Activated B cell treated with CpG ODN at 0.5 μM for 24 hours (primary cell): ENCODE data around the gene ARFIP1. TPM values are rescaled to one million over a fixed set of nuclear protein-coding genes. Genes with fewer than 3 reads are reported as not detected.

ENCODE experiments used
- ATAC-seq: fragments of 200-7000 bp; cut with Tn5 transposase; one replicate; pipeline ENCODE4 v1.10.0; 2021; ENCODE audit warnings: low read depth, mild to moderate bottlenecking, moderate library complexity
- CTCF ChIA-PET: fragments of 350-600 bp; sonication (Branson Sonifier 250); formaldehyde crosslinking; loops from one replicate; lab custom pipeline; 2021; ENCODE audit warnings: antibody characterized with exemption; lab: Charles Lee
- POLR2A ChIA-PET: fragments of 350-600 bp; sonication (Branson Sonifier 250); formaldehyde crosslinking; loops from one replicate; lab custom pipeline; 2021; ENCODE audit warnings: antibody characterized with exemption; lab: Charles Lee
- DNase-seq: peaks from one replicate; pipeline ENCODE4 v3.0.0; 2022
- H3K27ac Mint-ChIP-seq: one replicate; pipeline ENCODE4 v1.8.0; 2020; ENCODE audit warnings: mixed read lengths
- H3K27me3 Mint-ChIP-seq: one replicate; pipeline ENCODE4 v1.8.0; 2021; ENCODE audit warnings: mixed read lengths
- H3K36me3 Mint-ChIP-seq: one replicate; pipeline ENCODE4 v1.8.0; 2021; ENCODE audit warnings: low read depth, mixed read lengths
- H3K4me1 Mint-ChIP-seq: one replicate; pipeline ENCODE4 v1.8.0; 2021; ENCODE audit warnings: mixed read lengths
- H3K4me3 Mint-ChIP-seq: one replicate; pipeline ENCODE4 v1.8.0; 2020; ENCODE audit warnings: mild to moderate bottlenecking, mixed read lengths
- H3K9me3 Mint-ChIP-seq: one replicate; pipeline ENCODE4 v1.8.0; 2020; ENCODE audit warnings: mixed read lengths
- intact Hi-C: fragments of 100-400 bp; cut with micrococcal nuclease; formaldehyde crosslinking; loops from one replicate; pipeline ENCODE4 v1.15.1; 2024
- total RNA-seq: library from RNA; stranded (reverse); gene quantifications from 2 replicates; pipeline ENCODE4 v1.2.3, GENCODE V29; 2022
- TF ChIP-seq, protein P1 (sequence below): fragments of 200-600 bp; IDR thresholded peaks from one replicate; pipeline ENCODE4 v1.8.0; 2022; ENCODE audit warnings: antibody characterized with exemption, mild to moderate bottlenecking

Gene ARFIP1
- total RNA-seq, 1 donor from 2014 or later: 19.5 TPM

DNA sequence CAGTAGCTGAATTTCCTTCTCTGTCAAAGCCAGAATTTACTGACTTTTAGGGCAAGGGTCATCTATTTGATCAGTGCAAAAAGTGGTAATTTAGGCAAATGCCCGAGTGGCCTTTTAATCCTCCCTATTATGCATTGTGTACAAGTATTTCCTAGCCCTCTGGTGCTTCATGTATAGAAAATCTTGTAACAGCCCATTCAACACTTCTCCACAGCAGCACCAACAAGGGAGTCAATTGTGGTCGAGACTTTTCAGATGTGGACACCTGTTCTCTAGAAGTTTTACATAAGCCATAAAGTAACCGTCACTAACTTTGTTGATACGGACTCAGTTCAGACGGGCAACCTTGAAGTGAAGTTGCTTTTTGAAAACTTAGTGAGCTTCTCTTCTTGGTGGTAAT, 105.4 kb downstream of the ARFIP1 start:
- intact Hi-C loops: no loop called here

DNA sequence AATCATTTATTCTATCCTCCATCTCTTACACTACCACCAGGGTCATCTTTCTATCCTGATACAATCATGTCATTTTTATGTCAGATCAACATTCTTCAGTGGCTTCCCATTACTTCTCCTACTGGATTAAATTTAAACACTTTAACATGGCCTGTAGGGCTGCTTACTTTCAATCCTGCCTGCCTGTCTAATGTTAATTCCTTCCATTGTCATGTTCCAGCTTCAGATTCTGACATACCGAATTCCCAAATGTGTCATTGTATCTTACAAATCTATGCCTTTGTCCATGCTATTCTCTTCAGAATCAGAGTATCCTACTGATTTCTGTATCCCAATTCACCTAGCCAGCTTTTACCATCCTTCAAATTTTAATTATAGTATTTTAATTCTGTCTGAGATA, 106.4 kb downstream of the ARFIP1 start:
- no peaks in the 10 kb centered on the region for H3K27me3 Mint-ChIP-seq
- ChIA-PET CTCF (no interaction called here), POLR2A (no interaction called here)
- no peaks in the 10 kb centered on the region for H3K9me3 Mint-ChIP-seq
- H3K4me3 Mint-ChIP-seq: no peak overlapping the region
- H3K36me3 Mint-ChIP-seq: peaks cover 51% of the 10 kb centered on the region
- intact Hi-C loops: no loop called here
- no peak for ATAC-seq
- no peak overlapping the region for H3K27ac Mint-ChIP-seq
- H3K4me1 Mint-ChIP-seq: no peaks in the 10 kb centered on the region
- TF ChIP-seq, protein P1, sequence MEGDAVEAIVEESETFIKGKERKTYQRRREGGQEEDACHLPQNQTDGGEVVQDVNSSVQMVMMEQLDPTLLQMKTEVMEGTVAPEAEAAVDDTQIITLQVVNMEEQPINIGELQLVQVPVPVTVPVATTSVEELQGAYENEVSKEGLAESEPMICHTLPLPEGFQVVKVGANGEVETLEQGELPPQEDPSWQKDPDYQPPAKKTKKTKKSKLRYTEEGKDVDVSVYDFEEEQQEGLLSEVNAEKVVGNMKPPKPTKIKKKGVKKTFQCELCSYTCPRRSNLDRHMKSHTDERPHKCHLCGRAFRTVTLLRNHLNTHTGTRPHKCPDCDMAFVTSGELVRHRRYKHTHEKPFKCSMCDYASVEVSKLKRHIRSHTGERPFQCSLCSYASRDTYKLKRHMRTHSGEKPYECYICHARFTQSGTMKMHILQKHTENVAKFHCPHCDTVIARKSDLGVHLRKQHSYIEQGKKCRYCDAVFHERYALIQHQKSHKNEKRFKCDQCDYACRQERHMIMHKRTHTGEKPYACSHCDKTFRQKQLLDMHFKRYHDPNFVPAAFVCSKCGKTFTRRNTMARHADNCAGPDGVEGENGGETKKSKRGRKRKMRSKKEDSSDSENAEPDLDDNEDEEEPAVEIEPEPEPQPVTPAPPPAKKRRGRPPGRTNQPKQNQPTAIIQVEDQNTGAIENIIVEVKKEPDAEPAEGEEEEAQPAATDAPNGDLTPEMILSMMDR: no peak
- DNase-seq: no peak

More for the DNA sequence above, 105.4 kb downstream of the ARFIP1 start:
- ChIA-PET POLR2A (no interaction called here), CTCF (no interaction called here)
- DNase-seq: no peak
- Mint-ChIP-seq H3K27me3 (no peaks in the 10 kb centered on the region), H3K36me3 (peaks cover 49% of the 10 kb centered on the region), H3K27ac (no peak overlapping the region), H3K4me3 (no peak overlapping the region), H3K4me1 (no peaks in the 10 kb centered on the region), H3K9me3 (no peaks in the 10 kb centered on the region)
- TF ChIP-seq, protein P1: no peak
- ATAC-seq: no peak

DNA sequence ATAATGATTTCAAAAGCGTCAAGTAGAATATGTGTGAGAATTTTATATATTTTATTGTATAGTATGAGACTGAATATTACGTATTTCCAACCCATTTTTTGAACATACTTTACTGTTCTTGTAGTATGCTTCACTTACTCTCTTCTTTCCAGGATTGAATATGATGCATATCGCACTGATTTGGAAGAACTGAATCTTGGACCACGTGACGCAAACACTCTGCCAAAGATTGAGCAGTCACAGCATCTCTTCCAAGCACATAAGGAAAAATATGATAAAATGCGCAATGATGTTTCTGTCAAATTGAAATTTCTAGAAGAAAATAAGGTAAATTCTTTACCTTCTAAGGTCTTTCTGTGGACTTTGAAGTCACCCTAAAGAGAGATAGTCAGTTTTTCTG, 108.2 kb downstream of the ARFIP1 start:
- Mint-ChIP-seq H3K4me3 (no peak overlapping the region), H3K27ac (no peak overlapping the region), H3K4me1 (no peaks in the 10 kb centered on the region), H3K9me3 (no peaks in the 10 kb centered on the region), H3K36me3 (peaks cover 58% of the 10 kb centered on the region), H3K27me3 (no peaks in the 10 kb centered on the region)
- ChIA-PET POLR2A (no interaction called here), CTCF (no interaction called here)
- TF ChIP-seq, protein P1: no peak
- DNase-seq: no peak
- intact Hi-C loops: no loop called here
- ATAC-seq: no peak

DNA sequence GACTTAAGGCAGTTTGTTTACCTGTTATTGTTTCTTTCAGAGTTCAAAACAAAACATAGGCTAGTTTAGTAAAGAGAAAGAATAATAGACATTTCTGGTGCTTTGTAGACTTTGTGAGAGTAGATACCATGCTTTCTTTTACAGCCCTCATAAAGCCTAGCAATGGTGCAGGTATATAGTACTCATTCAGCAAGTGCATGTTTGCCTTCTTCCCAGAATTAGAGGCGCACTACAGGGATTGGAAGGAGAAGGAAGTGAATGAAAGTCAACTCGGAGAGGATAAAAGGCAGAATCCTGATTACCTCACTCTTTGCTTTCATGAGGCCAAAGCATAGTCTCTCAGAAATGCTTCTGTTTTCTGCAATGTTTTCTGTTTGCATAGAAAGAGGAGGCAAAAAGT, 113.2 kb downstream of the ARFIP1 start:
- no peak overlapping the region for H3K4me3 Mint-ChIP-seq
- DNase-seq (no peak), ATAC-seq (no peak)
- intact Hi-C loops: no loop called here
- no peak overlapping the region for H3K27ac Mint-ChIP-seq
- H3K9me3 Mint-ChIP-seq: no peaks in the 10 kb centered on the region
- peaks cover 55% of the 10 kb centered on the region for H3K36me3 Mint-ChIP-seq
- no peaks in the 10 kb centered on the region for H3K4me1 Mint-ChIP-seq
- ChIA-PET POLR2A (no interaction called here), CTCF (no interaction called here)
- TF ChIP-seq, protein P1: no peak
- H3K27me3 Mint-ChIP-seq: no peaks in the 10 kb centered on the region

DNA sequence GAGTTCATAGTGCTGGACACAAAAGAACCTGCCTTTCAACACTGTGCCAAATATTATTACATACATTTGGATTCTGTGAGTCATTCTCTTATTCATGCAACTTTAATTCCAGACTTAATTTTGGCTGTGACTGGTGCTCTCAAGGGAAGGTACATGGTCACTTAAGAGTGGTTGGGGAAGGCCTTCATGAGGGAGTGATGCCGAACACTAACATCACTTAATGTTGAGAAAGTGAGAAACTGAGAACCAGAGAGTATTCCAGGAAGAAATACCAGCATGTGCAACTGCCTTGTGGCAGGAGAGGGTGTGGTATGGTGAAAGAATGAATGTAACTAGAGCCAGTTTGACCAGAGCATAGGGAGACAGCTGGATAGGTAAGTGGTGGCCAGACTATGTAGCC, 114.9 kb downstream of the ARFIP1 start:
- Mint-ChIP-seq H3K27me3 (no peaks in the 10 kb centered on the region), H3K36me3 (peaks cover 54% of the 10 kb centered on the region), H3K9me3 (no peaks in the 10 kb centered on the region), H3K27ac (no peak overlapping the region), H3K4me1 (no peaks in the 10 kb centered on the region), H3K4me3 (no peak overlapping the region)
- DNase-seq (no peak), ATAC-seq (no peak)
- CTCF ChIA-PET: no interaction called here
- POLR2A ChIA-PET: no interaction called here
- TF ChIP-seq, protein P1: no peak
- intact Hi-C loops: no loop called here
